Upper lobe of right lung (tissue), 1 donor: ENCODE measurements around the gene NRDE2. TPM values are rescaled to one million over a fixed set of nuclear protein-coding genes. Genes with fewer than 3 reads are reported as not detected.

Experiments
- ATAC-seq: fragments of 200-7000 bp; cut with Tn5 transposase; one replicate; pipeline ENCODE4 v1.9.1; 2020; ENCODE audit warnings: mild to moderate bottlenecking, moderate library complexity
- DNase-seq: peaks from one replicate; pipeline ENCODE4 v3.0.0-alpha.2; 2020
- H3K27ac ChIP-seq: fragments of 200-600 bp; one replicate; pipeline ENCODE4 v1.8.0; 2022
- H3K27me3 ChIP-seq: fragments of 200-600 bp; one replicate; pipeline ENCODE4 v1.8.0; 2022; ENCODE audit warnings: mild to moderate bottlenecking
- H3K36me3 ChIP-seq: fragments of 200-600 bp; one replicate; pipeline ENCODE4 v1.8.0; 2022
- H3K4me1 ChIP-seq: fragments of 200-600 bp; one replicate; pipeline ENCODE4 v1.8.0; 2022
- H3K4me3 ChIP-seq: fragments of 200-600 bp; one replicate; pipeline ENCODE4 v1.8.0; 2022; ENCODE audit warnings: mild to moderate bottlenecking
- H3K9me3 ChIP-seq: fragments of 200-600 bp; one replicate; pipeline ENCODE4 v1.8.0; 2022
- intact Hi-C: fragments of 100-400 bp; cut with DNase I; formaldehyde crosslinking; loops from one replicate; pipeline ENCODE4 v1.11.0; 2022
- total RNA-seq: library from RNA; stranded (reverse); fragmentation: NEBNext Ultra II Directional; extraction: Animal tissue kit (Norgen Biotek cat#: 25700); gene quantifications from one replicate; pipeline ENCODE4 v1.2.1, GENCODE V29; 2021
- TF ChIP-seq, protein P1 (sequence below): fragments of 200-600 bp; IDR thresholded peaks from one replicate; pipeline ENCODE4 v1.8.0; 2022; ENCODE audit warnings: antibody characterized with exemption
- donor health status: DM: no; HTN: yes; CAD: no; lungs with severe emphysema.

The NRDE2 gene
- total RNA-seq, 1 donor from 2014 or later: 22.2 TPM

DNA sequence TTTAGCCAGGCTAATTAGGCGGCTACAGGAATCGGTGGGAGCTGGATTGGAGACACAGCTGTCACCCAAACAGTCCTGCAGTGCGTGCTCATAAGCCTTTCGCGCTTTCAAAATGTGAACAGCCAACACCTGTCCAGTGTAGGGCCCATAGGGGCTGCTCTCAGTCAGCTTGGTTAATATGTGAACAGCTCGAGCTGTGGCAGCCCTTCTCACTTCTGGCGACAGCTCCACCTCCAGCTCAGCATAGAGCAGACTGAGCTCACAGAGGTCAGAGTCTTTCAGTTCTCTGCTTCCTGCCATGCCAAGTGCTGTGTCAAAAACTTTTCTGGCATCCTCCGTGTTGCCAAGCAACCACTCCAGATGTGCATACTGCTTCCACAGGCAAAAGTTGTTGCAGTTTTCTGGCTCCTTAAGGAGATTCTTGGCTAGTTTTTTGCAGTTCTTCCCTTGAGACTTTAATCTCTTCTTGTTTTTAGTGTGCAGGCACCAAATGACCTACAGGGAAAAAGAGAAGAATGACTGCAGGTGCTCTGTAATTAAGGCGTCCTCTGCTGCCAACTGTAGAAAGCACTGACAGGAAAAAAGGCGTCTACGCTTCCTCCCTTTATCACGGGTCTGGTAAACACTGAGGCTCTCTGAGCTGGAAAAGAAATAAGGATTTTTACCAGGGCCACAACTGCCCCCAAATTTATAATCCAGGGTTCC, 42.9 kb downstream of the NRDE2 start:
- Histone ChIP-seq H3K4me1 (peaks cover 4% of the 10 kb centered on the region), H3K27ac (no peak overlapping the region), H3K9me3 (no peaks in the 10 kb centered on the region), H3K36me3 (peaks cover 83% of the 10 kb centered on the region), H3K4me3 (no peak overlapping the region), H3K27me3 (no peaks in the 10 kb centered on the region)
- TF ChIP-seq, protein P1, sequence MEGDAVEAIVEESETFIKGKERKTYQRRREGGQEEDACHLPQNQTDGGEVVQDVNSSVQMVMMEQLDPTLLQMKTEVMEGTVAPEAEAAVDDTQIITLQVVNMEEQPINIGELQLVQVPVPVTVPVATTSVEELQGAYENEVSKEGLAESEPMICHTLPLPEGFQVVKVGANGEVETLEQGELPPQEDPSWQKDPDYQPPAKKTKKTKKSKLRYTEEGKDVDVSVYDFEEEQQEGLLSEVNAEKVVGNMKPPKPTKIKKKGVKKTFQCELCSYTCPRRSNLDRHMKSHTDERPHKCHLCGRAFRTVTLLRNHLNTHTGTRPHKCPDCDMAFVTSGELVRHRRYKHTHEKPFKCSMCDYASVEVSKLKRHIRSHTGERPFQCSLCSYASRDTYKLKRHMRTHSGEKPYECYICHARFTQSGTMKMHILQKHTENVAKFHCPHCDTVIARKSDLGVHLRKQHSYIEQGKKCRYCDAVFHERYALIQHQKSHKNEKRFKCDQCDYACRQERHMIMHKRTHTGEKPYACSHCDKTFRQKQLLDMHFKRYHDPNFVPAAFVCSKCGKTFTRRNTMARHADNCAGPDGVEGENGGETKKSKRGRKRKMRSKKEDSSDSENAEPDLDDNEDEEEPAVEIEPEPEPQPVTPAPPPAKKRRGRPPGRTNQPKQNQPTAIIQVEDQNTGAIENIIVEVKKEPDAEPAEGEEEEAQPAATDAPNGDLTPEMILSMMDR: no peak
- DNase-seq: peak; percentile 27
- intact Hi-C loops: no loop called here
- ATAC-seq: peak; percentile 37

DNA sequence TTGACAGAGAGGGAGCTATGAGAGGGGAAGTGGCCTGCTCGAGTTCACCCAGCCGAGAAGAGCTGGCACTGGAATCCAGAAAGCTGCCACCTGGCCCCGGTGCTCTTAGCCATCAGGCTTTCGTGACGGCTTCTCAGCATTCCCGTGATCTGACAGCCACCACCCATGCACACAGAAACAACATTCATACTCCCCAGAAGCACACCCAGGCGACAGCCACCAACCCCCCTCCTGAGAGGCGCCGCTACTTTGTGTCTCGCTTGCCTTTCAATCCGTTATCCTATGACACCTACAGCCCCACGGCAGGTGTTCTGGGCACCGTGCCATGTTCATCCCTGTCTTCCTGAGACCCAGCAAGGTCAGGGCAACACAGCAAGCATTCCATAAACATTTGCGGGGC, 44.0 kb downstream of the NRDE2 start:
- TF ChIP-seq, protein P1: no peak
- H3K9me3 ChIP-seq: no peaks in the 10 kb centered on the region
- DNase-seq: peak; percentile 40
- intact Hi-C loops: no loop called here
- H3K27ac ChIP-seq: no peak overlapping the region
- H3K27me3 ChIP-seq: no peaks in the 10 kb centered on the region
- peaks cover 4% of the 10 kb centered on the region for H3K4me1 ChIP-seq
- H3K36me3 ChIP-seq: peaks cover 82% of the 10 kb centered on the region
- H3K4me3 ChIP-seq: no peak overlapping the region
- no peak for ATAC-seq

DNA sequence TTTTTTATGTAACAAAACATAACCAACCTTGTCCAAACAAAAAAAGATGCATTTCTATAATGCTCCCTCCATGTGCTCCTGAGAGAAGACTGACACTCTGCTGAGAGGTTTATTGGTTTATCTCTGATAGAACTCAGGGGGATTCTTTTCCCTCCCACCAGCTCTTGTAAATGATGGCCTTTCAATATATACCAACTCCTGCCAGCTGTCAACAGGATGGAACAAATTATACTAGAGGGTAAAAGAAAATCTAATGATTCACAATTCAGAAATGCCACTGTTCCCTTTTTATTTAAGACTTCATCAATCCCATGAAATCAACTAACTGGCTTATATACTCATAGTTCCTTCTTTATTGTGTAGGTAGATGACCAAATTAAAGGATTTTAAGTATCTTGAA, 50.0 kb downstream of the NRDE2 start:
- no peaks in the 10 kb centered on the region for H3K4me1 ChIP-seq
- TF ChIP-seq, protein P1: no peak
- intact Hi-C loops: no loop called here
- H3K27me3 ChIP-seq: no peaks in the 10 kb centered on the region
- ATAC-seq (no peak), DNase-seq (no peak)
- no peak overlapping the region for H3K4me3 ChIP-seq
- H3K36me3 ChIP-seq: peaks cover 70% of the 10 kb centered on the region
- H3K27ac ChIP-seq: no peak overlapping the region
- no peaks in the 10 kb centered on the region for H3K9me3 ChIP-seq

DNA sequence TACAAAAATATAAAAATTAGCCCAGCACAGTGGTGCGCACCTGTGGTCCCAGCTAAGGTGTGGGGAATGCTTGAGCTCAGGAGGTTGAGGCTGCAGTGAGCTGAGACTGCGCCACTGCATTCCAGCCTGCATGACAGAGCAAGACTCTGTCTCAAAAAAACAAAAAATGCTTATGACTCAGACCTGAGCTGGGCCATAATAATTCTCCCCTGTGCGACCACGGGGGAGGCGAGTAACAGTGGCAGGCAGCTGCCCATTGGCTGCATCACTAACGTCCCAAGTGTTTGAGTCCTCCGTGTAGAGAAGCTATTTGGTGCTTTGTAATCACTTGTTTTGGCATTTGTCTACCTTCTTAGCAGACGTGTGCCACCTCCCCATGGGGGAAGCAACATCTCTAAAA, 50.5 kb downstream of the NRDE2 start:
- no peak for DNase-seq
- TF ChIP-seq, protein P1: no peak
- intact Hi-C loops: no loop called here
- H3K4me3 ChIP-seq: no peak overlapping the region
- no peaks in the 10 kb centered on the region for H3K4me1 ChIP-seq
- no peak overlapping the region for H3K27ac ChIP-seq
- no peak for ATAC-seq
- H3K36me3 ChIP-seq: peaks cover 70% of the 10 kb centered on the region
- H3K9me3 ChIP-seq: no peaks in the 10 kb centered on the region
- no peaks in the 10 kb centered on the region for H3K27me3 ChIP-seq

DNA sequence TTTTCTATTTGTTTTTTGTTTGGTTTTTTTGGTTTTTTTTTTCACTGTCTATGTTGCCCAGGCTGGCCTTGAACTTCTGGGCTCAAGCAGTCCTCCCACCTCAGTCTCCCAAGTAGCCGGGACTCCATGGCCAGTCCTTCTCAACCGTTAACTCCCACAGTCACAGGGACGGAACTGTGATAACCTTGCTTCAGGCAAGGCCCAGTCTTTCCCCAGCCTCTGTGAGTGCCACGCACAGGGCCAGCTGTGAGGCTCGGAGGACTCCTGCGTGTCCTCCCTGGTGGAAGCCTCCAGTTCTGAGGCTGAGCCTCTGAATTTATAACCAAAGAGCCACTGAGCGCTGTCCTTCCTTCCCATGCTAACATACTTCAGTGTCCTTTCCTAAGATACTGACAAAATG, 51.6 kb downstream of the NRDE2 start:
- Histone ChIP-seq H3K36me3 (peaks cover 64% of the 10 kb centered on the region), H3K4me1 (peaks cover under 1% of the 10 kb centered on the region), H3K27me3 (no peaks in the 10 kb centered on the region), H3K9me3 (no peaks in the 10 kb centered on the region), H3K27ac (no peak overlapping the region), H3K4me3 (no peak overlapping the region)
- ATAC-seq (no peak), DNase-seq (no peak)
- intact Hi-C loops: no loop called here
- TF ChIP-seq, protein P1: no peak
